ENCODE data around the gene STXBP1.

- TF ChIP-seq GATA2 (IDR thresholded peaks at IDR 0.05; ENCODE audit: low read depth, low read length) = no peak
- TF ChIP-seq GATA3 (IDR thresholded peaks at IDR 0.05; ENCODE audit: low read depth, low read length) = no peak
These were observed 100.3 kb downstream of the STXBP1 start for GRCh38 chr9:127712371-127712770.

Data from SH-SY5Y (cell line).